Naive thymus-derived CD4-positive, alpha-beta T cell (primary cell): Measurements from ENCODE around the gene POU2AF1. TPM values are rescaled to one million over a fixed set of nuclear protein-coding genes. Genes with fewer than 3 reads are reported as not detected.

Experiments used
- microRNA-seq: library from miRNA; unstranded; fragments of <30 nt; microRNA quantifications from one replicate; pipeline ENCODE4 v1.2.0, GENCODE V29; 2022; ENCODE audit warnings: borderline microRNAs expressed
- polyA plus RNA-seq, 2 donors: library from polyadenylated mRNA; unstranded; fragments of 300-500 nt; fragmentation: Illumina TruSeq; gene quantifications; one replicate each; pipeline ENCODE4 v1.2.3, GENCODE V29; 2021
- total RNA-seq, 6 experiments: library from RNA in 5 of 6; stranded (reverse) in 5 of 6; gene quantifications; 1 replicate in 5 of 6; 2 replicates in 1 of 6; pipeline ENCODE4 v1.2.3 and lab custom pipeline; 2021 to 2026

POU2AF1 gene
- total and polyA plus RNA-seq, 7 experiments from 2014 or later: 0.45 to 11.3 (median 1.4) TPM

Small RNA genes within 50 kb of the gene (microRNA-seq; reads per million reads assigned to microRNA genes)
- not detected for gene MIR4491

Other genes with a start within 250 kb of the POU2AF1 start
- not detected for gene POU2AF2, start 133.6 kb downstream of the POU2AF1 start, total RNA-seq
- not detected for gene POU2AF2, start 133.6 kb downstream of the POU2AF1 start, polyA plus RNA-seq
- not detected for gene POU2AF3, start 80.7 kb downstream of the POU2AF1 start, total RNA-seq
- not detected for gene POU2AF3, start 80.7 kb downstream of the POU2AF1 start, polyA plus RNA-seq
- not detected for gene BTG4, start 133.1 kb upstream of the POU2AF1 start, total RNA-seq
- gene BTG4, start 133.1 kb upstream of the POU2AF1 start, polyA plus RNA-seq: not detected
- gene HOATZ, start 135.5 kb upstream of the POU2AF1 start, total RNA-seq: not detected
- gene HOATZ, start 135.5 kb upstream of the POU2AF1 start, polyA plus RNA-seq: not detected
- gene LAYN, start 161.4 kb upstream of the POU2AF1 start, total RNA-seq: 1 to 10 TPM in 2 of 5 experiments, under 1 TPM in 3; 0.27 to 8.7 (median 0.87) TPM
- gene LAYN, start 161.4 kb upstream of the POU2AF1 start, polyA plus RNA-seq: under 1 TPM; 0.12 to 0.27 TPM
- 10 to 100 TPM in 2 of 5 experiments, 1 to 10 TPM in 3; 7.3 to 12.9 (median 9.8) TPM for gene SIK2, start 223.2 kb upstream of the POU2AF1 start, total RNA-seq
- under 1 TPM; 0.19 to 0.26 TPM for gene SIK2, start 223.2 kb upstream of the POU2AF1 start, polyA plus RNA-seq